GM12801 (cell line): ENCODE data around the gene TAF8.

ENCODE experiments used
- CTCF ChIP-seq: IDR thresholded peaks from one replicate; pipeline ENCODE4 v1.5.1; 2011; ENCODE audit warnings: control low read depth; ENCODE audit not compliant: insufficient read length; ENCODE audit errors: extremely low read depth

TAF8 gene

GRCh38 chr6:42106112-42107023 lies 56.0 kb downstream of the TAF8 start:
- TF ChIP-seq CTCF, result no peak

- TF ChIP-seq CTCF, result no peak
Observed at GRCh38 chr6:42108071-42108470, 57.7 kb downstream of the TAF8 start.

GRCh38 chr6:42110683-42111082 lies 60.4 kb downstream of the TAF8 start:
- TF ChIP-seq CTCF, result no peak

DNA sequence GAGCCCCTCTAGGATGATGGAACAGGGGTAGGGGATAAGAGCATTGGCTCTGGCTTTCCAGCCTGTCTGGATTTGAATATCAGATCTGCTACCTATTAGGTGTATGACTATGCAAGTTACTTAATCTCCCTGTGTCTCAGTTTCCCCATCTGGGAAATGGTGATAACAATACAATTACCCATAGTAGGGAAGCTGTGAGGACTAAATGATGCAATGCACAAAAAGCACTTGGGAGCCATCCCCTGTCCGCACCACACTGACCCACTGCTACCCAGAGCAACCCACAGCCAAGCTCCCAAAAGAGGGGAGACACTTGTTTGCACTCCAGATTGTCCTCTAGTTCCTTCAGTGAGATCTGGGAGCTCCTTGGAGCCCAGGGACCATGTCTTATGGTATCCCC lies 62.0 kb downstream of the TAF8 start:
- TF ChIP-seq CTCF, result no peak

GRCh38 chr6:42113936-42114636 lies 63.8 kb downstream of the TAF8 start:
- TF ChIP-seq CTCF, result no peak

GRCh38 chr6:42117843-42118161 lies 67.5 kb downstream of the TAF8 start:
- TF ChIP-seq CTCF, result no peak

GRCh38 chr6:42118162-42119001 lies 68.1 kb downstream of the TAF8 start:
- no peak for TF ChIP-seq CTCF
